ENCODE data around the gene PRKAR1B. TPM values are rescaled to one million over a fixed set of nuclear protein-coding genes. Genes with fewer than 3 reads are reported as not detected.

The PRKAR1B gene
- total RNA-seq, 1 experiment from 2014 or later = 43.3 TPM

DNA sequence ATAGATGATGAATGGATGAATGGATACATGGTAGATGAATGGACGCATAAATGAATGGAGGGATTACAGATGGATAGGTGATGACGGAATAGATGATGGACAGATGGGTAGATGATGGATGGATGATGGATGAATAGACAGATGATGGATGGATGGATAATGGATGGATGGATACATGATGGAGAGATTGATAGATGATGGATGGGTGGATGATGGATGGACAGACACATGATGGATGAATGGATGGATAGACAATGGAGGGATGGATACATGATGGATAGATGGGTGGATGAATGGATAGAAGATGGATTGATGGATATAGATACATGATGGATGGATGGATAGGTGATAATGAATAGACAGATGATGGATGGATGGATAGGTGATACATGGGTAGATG is 198.6 kb downstream of the PRKAR1B start:
- Histone ChIP-seq H2AFZ (ENCODE audit: low read length) (no peak overlapping the region), H3K9me3 (ENCODE audit: control insufficient read depth, low read depth, low read length) (no peaks in the 10 kb centered on the region), H4K5ac (ENCODE audit: insufficient read length, low read depth, low read length) (no peak overlapping the region), H3K4ac (ENCODE audit: low read depth, low read length) (no peak overlapping the region), H2BK5ac (ENCODE audit: insufficient read length, low read length) (no peak overlapping the region), H4K20me1 (ENCODE audit: control insufficient read depth, insufficient read depth, insufficient read length) (no peaks in the 10 kb centered on the region), H3K14ac (ENCODE audit: insufficient read depth, low read length) (no peak overlapping the region), H2AK5ac (ENCODE audit: insufficient read length, low read length) (no peak overlapping the region), H2BK120ac (ENCODE audit: low read depth, low read length, poor library complexity, severe bottlenecking) (no peak overlapping the region), H4K91ac (ENCODE audit: insufficient read length, low read depth, low read length) (no peak overlapping the region), H3K27me3 (ENCODE audit: insufficient read depth, low read length) (peaks cover 2% of the 10 kb centered on the region; the same call in 1 of the 2 replicates), H3K18ac (ENCODE audit: insufficient read length, low read depth, low read length) (no peak overlapping the region), H2BK12ac (ENCODE audit: insufficient read length, low read depth, low read length) (no peak overlapping the region), H3K56ac (ENCODE audit: insufficient read length, low read depth, low read length) (no peak overlapping the region), H3K79me2 (ENCODE audit: insufficient read depth, low read length) (no peaks in the 10 kb centered on the region), H3K4me2 (ENCODE audit: insufficient read depth, insufficient read length, low read length) (no peak overlapping the region), H3K27ac (ENCODE audit: insufficient read length, low read depth, low read length) (no peak overlapping the region), H3K23ac (ENCODE audit: insufficient read length, low read depth, low read length) (no peak overlapping the region), H2BK20ac (ENCODE audit: low read depth, low read length, poor library complexity, severe bottlenecking) (no peak overlapping the region), H3K4me1 (ENCODE audit: insufficient read depth, low read length) (no peaks in the 10 kb centered on the region), H2BK15ac (ENCODE audit: low read depth, low read length) (no peak overlapping the region), H4K8ac (replicated peaks; ENCODE audit: insufficient read length, low read depth, low read length) (no peak overlapping the region), H3K9ac (ENCODE audit: extremely low read depth, insufficient read length, low read length) (no peak overlapping the region), H3K79me1 (ENCODE audit: insufficient read depth, low read depth, low read length, poor library complexity, severe bottlenecking) (no peaks in the 10 kb centered on the region), H3K23me2 (ENCODE audit: insufficient read length, low read depth, low read length, poor library complexity, severe bottlenecking) (peaks cover 3% of the 10 kb centered on the region), H3T11ph (ENCODE audit: low read length) (no peak overlapping the region)
- Mint-ChIP-seq H3K36me3 (ENCODE audit: insufficient read depth in 1 of 3, low read depth in 3 of 3) (no peaks in the 10 kb centered on the region), H3K4me1 (peaks cover 0 to 2% of the 10 kb centered on the region in 2 experiments; a peak in 1 of 4 replicates), H3K9me3 (no peaks in the 10 kb centered on the region), H3K27ac (no peak overlapping the region), H3K4me3 (no peak overlapping the region), H3K27me3 (ENCODE audit: low read depth) (peaks cover 54% of the 10 kb centered on the region)
- 100% methylated on average over 1 of the region's 2 CpGs for WGBS (ENCODE audit: extremely low coverage, insufficient read length, low lambda C conversion rate)
- DNase-seq = no peak
- TF ChIP-seq, protein P1, sequence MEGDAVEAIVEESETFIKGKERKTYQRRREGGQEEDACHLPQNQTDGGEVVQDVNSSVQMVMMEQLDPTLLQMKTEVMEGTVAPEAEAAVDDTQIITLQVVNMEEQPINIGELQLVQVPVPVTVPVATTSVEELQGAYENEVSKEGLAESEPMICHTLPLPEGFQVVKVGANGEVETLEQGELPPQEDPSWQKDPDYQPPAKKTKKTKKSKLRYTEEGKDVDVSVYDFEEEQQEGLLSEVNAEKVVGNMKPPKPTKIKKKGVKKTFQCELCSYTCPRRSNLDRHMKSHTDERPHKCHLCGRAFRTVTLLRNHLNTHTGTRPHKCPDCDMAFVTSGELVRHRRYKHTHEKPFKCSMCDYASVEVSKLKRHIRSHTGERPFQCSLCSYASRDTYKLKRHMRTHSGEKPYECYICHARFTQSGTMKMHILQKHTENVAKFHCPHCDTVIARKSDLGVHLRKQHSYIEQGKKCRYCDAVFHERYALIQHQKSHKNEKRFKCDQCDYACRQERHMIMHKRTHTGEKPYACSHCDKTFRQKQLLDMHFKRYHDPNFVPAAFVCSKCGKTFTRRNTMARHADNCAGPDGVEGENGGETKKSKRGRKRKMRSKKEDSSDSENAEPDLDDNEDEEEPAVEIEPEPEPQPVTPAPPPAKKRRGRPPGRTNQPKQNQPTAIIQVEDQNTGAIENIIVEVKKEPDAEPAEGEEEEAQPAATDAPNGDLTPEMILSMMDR (conservative IDR thresholded peaks at IDR 0.05) = no peak
